SK-N-MC (cell line): ENCODE results near the gene DOCK1.

ENCODE experiments used
- EZH2 ChIP-seq: fragments of 200-600 bp; sonication (generic); IDR thresholded peaks from one replicate; pipeline ENCODE4 v1.6.1; 2017; ENCODE audit warnings: antibody characterized with exemption
- FOXP2 ChIP-seq: optimal IDR thresholded peaks from 2 replicates; pipeline ENCODE3; 2011; ENCODE audit warnings: mild to moderate bottlenecking, moderate library complexity; ENCODE audit not compliant: insufficient read depth; ENCODE audit errors: extremely low read length, control extremely low read depth
- POLR2AphosphoS5 ChIP-seq: IDR thresholded peaks from 2 replicates; pipeline ENCODE4 v1.6.1; 2012; ENCODE audit warnings: mild to moderate bottlenecking, low read depth, low read length, borderline replicate concordance

DNA sequence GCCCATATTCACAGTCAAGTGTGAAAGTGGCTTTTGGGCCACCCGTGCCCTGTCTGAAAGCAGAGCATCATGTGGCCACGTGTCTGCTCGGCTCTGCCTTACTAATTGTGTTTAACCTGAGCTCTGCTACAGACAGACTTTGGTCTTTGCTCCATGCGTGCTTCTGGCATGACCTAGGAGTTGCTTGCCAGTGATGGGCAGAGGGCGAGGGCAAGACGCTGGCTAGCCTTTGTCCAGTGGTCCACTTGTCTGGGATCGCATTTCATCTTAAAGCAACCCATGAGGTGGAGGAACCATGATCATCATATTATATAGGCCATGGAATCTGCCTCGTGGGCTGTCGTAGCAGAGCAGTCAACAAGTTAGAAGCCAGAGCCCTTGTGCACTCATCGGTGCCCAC lies 414.5 kb downstream of the DOCK1 start:
- TF ChIP-seq EZH2 (no peak), POLR2AphosphoS5 (no peak), FOXP2 (no peak)
